Esophagus muscularis mucosa (tissue), 3 donors: ENCODE data around the gene MBD5.

ENCODE experiments used
- POLR2A ChIP-seq: fragments of 450-650 bp; IDR thresholded peaks from one replicate; pipeline ENCODE4 v1.6.1; 2017; ENCODE audit warnings: antibody characterized with exemption, moderate library complexity, mild to moderate bottlenecking, low read depth
- POLR2AphosphoS5 ChIP-seq, 2 donors: sonication (generic); formaldehyde crosslinking; IDR thresholded peaks; one replicate each; pipeline ENCODE4 v1.6.1; 2017; ENCODE audit warnings: antibody characterized with exemption in 2 of 2
- TF ChIP-seq, protein P1 (sequence below), 3 experiments: fragments of 200-600 bp in 2 of 3; fragments of 450-650 bp in 1 of 3; sonication (generic) in 2 of 3; IDR thresholded peaks; one replicate each; pipeline ENCODE4 v1.5.1; 2017 to 2019; ENCODE audit warnings: antibody characterized with exemption in 3 of 3, mild to moderate bottlenecking in 2 of 3, moderate library complexity in 1 of 3

DNA sequence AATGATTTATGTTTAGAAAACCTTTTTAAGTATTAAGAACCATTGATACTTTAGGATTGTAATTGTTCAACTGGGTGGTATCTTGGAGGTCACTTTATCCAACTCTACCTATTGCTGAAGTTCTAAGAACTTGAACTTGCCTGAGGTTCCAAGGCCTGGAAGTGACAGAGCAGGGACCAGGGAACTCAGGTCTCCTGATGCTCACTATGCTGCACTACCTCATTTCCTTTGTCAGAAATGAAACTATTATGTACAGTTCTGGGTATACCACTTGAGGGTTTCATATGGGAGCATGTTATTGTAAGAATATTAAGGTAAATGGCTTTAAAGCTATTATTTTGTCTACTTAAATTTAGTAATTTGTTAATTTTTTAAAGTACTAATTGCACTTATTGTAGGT lies 3.0 kb downstream of the MBD5 start:
- TF ChIP-seq, protein P1, sequence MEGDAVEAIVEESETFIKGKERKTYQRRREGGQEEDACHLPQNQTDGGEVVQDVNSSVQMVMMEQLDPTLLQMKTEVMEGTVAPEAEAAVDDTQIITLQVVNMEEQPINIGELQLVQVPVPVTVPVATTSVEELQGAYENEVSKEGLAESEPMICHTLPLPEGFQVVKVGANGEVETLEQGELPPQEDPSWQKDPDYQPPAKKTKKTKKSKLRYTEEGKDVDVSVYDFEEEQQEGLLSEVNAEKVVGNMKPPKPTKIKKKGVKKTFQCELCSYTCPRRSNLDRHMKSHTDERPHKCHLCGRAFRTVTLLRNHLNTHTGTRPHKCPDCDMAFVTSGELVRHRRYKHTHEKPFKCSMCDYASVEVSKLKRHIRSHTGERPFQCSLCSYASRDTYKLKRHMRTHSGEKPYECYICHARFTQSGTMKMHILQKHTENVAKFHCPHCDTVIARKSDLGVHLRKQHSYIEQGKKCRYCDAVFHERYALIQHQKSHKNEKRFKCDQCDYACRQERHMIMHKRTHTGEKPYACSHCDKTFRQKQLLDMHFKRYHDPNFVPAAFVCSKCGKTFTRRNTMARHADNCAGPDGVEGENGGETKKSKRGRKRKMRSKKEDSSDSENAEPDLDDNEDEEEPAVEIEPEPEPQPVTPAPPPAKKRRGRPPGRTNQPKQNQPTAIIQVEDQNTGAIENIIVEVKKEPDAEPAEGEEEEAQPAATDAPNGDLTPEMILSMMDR (IDR thresholded peaks at IDR 0.05): no peak
- no peak for TF ChIP-seq POLR2A
- no peak for TF ChIP-seq POLR2AphosphoS5 (IDR thresholded peaks at IDR 0.05)
